DMS114 treated with DMSO at 0.1 percent for 48 hours (cell line): ENCODE measurements around the gene ZNF79.

Experiments
- DNase-seq: peaks from one replicate; lab custom pipeline; 2025; ENCODE audit not compliant: unreplicated experiment; lab: John Stamatoyannopoulos, UW

Gene ZNF79

DNA sequence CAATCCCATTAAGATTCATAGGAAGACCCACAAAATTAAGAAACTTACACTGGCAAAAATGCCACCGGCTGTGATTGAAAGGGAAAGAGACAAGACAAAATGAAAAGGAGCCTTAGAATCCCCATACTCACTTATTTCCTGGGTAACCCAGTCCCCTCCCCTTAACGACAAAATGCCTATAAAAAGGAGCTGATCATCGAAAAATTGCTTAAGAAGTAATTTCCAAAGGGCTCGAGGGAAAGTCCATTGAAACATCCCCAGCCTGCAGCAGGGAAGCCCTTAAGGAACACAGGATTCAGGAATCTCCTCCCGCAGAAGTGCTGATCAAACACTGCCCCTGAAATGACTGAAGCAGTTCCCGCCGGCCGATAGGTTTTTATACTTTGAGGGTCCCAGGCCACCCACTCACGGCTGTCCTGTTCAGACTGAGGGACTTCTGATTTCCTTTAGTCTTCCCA, 677 bp upstream of the ZNF79 start:
- DNase-seq, result no peak

DNA sequence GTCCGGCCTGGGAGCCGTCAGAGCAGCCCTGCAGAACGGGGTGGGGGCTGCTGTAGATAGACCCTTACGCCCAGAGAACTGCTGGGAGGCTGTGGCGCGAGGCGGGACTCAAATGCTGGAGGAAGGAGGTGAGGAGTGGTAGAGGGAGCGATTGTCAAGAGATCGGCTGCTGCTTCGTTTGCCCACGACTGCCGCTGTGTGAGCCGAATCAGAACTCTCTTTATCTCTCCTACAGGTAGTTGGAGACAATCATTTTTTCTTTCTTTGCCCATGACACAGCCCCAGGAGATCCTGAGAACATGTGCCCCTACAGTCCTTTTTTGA, 456 bp downstream of the ZNF79 start:
- DNase-seq, result no peak

DNA sequence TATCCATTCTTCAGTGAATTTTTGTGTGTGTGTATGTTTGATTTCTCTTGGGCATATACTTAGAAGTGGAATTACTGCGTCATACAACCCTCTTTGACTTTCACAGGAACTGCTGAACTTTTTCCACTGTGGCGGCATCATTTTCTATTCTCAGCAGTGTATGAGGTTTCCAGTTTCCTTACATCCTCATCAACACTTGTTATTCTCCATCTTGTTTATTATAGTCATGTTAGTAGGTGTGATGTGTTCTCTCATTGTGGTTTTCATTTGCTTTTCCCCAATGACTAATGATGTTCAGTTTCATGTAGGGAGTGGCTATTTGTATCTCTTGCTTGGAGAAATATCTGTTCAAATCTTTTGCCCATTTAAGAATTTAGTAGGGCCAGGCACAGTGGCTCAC, 2.6 kb downstream of the ZNF79 start:
- no peak for DNase-seq

DNA sequence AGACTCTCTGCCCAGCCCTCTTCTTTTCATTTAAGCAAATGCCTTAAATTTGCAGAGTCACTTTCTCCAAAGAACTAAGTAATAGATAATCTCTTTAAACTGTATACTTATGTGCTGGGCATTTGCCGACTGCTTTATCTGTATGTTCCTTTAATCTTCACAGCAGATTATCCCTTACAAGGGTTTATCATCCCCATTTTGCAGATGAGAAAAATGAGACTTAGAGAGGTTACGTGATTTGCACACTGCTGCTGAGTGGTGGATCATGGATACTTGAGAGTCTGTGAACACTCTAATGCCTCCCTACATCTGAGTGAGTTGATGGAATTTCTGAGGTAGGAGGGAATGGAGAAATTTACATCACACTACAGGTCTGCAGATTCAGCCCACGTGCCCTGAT, 4.2 kb downstream of the ZNF79 start:
- DNase-seq, result no peak

DNA sequence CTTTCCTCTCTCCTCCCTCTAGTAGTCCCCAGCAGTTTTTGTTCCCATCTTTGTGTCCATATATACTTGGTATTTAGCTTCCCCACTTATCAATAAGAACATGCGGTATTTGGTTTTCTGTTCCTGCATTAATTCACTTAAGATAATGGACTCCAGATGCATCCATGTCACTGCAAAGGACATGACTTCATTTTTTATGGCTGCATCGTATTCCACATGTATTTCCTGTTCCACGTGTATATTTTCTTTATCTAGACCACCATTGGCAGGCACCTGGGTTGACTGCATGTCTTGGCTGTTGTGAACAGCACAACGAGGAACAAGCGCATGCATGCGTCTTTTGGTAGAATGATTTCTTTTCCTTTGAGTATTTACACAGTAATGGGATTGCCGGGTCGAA, 6.2 kb downstream of the ZNF79 start:
- no peak for DNase-seq

DNA sequence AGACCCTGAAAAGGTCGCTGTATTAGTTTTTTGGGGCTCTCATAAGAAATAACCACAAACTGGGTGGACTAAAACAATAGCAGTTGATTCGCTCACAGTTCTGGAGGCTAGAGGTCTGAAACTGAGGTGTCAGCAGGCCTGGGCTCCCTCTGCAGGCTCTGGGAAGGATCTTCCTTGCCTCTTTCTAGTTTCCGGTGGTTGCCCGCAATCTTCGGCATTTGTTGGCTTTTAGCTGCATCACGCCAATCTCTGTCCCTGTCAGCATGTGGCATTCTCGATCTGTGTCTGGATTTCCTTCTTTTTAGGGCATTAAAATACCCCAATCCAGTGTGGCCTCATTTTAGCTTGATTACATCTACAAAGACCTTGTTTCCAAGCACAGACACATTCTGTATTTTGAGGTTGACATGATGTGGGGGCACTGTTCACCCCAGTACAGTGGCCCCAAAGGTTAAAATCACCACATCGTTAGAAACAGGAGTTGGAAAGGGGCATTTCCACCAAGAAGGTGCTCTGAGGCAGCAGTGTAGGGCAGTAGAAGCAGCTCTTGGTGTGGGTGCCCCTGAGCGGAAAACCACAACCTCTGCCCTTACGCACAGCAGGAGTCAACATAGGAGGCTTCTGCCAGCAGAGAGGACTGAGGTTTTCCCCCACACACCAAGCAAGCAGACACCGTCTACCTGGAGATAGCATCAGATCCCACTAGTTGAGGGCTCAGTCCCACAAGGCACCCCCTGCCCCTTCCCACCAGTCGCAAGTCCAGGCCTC, 13.5 kb downstream of the ZNF79 start:
- DNase-seq, result no peak

DNA sequence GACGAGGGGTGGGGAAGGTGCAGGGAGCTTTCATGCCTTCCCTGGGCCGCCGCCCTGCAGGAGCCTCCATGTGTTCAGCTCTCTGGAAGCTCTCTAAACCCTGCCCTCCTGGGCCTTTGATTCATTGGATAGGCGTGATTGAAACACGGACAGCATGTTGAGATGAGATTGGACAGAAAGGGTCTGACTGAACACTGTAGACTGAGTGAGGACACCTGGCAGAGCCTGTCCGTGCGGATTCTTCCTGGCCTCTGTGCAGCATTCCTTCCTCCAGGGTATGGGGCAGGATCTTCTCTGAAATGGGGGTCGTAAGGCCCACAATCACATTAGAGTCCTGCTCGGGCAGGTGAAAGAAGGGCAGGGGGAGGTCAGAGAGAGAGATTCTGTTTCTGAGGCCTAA, 14.2 kb downstream of the ZNF79 start:
- no peak for DNase-seq

DNA sequence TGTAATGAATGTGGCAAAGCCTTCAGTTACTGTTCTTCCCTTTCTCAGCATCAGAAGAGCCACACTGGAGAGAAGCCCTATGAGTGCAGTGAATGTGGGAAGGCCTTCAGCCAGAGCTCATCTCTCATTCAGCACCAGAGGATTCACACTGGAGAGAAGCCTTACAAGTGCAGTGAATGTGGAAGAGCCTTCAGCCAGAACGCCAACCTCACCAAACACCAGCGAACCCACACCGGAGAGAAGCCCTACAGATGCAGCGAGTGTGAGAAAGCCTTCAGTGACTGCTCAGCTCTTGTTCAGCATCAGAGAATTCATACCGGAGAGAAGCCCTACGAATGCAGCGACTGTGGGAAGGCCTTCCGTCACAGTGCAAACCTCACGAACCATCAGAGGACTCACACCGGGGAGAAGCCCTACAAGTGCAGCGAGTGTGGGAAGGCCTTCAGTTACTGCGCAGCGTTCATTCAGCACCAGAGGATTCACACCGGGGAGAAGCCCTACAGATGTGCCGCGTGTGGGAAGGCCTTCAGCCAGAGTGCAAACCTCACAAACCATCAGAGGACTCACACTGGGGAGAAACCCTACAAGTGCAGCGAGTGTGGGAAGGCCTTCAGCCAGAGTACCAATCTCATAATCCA, 20.2 kb downstream of the ZNF79 start:
- DNase-seq, result no peak

DNA sequence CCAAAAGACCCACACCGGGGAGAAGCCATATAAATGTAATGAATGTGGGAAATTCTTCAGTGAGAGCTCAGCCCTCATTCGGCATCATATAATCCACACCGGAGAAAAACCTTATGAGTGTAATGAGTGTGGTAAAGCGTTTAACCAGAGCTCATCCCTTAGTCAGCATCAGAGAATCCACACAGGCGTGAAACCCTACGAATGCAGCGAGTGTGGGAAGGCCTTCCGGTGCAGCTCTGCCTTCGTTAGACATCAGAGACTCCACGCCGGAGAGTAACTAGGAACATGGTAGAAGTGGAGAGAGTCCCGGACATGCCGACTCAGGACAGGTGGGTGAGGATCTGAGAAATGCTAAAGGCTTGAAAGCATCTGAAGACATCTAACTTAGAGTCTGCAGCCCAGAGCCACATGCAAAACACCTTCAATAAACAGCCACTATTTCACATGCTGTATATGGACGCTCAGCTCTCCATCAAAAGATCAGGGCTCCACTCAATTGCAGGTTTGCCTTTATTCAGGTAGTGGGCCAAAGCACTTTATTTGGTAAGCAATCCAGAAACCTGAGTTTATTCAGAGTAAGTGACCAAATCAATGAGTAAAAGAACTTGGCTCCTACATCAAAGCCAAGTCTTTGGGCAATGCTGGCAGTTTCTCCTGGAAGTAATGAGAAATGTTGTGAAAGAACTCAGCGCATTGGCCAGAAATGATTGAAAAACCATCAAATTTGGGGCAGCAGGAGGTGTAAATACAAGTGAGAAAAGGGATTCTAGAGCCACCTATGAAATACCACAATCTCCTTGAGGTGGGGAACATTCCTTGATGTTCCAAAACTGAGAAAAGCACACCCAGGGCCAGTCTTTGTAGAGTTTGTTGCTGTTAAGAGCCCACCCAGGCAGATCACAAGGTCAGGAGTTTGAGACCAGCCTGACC, 21.0 kb downstream of the ZNF79 start:
- no peak for DNase-seq

DNA sequence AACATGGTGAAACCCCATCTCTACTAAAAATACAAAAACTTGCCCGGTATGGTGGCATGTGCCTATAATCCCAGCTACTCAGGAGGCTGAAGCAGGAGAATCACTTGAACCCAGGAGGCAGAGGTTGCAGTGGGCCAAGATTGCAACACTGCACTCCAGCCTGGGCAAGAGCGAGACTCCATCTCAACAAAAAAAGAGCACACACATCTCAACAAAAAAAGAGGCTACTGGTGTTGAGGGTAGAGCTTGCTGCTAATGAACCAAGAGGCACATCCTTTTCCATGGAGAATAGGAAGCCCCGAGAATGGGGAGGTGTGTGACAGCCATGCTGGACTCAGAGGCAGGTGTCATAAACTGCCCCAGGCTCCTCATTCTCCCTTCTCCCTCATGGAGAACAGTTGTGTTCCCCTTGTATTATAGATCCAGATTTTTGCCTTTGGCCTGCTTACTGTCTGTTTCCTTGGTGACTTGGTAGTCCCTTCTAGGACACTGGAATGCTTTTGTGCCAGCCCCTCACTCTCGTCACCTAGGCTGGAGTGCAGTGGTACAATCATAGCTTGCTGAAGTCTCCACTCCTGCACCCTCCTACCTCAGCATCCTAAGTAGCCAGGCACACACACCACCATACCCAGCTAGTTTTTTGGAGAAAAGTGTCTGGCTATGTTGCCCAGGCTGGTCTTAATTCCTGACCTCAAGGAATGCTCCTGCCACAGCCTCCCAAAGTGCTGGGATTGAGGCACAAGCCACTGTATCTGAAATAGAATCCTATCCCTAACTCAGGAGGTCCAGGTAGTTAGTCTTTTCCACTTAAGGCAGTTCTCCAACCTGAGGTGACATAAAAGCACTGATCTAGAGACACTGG, 21.9 kb downstream of the ZNF79 start:
- DNase-seq, result no peak

DNA sequence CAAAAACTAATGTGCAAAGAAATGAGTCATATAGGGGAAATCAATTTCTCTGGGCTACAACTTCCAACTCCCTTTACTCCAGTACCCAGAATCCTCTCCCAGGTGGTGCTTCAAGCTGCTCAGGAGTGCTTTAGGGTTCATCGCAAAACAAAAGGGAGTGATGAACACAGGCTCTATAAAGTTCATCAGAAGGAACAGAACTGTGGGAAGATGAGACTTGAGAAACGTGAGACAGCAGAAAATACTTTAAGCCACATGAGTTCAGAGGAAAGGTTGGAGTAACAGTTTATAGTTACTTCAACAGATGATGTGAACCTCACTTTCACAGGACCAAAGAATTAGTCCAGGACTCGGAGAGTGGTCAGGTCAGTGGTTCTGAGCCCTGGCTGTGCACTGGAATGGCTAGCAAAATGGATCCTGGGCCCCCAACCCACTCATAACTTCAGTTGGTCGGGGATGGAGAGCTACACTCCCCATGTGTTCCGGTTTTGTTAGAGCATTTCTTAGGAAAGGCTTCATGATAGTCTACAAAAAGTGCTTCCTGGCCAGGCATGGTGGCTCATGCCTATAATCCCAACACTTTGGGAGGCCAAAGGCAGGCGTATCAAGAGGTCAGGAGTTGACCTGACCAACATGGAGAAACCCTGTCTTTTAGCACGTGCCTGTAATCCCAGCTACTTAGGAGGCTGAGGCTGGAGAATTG, 22.7 kb downstream of the ZNF79 start:
- DNase-seq, result no peak

DNA sequence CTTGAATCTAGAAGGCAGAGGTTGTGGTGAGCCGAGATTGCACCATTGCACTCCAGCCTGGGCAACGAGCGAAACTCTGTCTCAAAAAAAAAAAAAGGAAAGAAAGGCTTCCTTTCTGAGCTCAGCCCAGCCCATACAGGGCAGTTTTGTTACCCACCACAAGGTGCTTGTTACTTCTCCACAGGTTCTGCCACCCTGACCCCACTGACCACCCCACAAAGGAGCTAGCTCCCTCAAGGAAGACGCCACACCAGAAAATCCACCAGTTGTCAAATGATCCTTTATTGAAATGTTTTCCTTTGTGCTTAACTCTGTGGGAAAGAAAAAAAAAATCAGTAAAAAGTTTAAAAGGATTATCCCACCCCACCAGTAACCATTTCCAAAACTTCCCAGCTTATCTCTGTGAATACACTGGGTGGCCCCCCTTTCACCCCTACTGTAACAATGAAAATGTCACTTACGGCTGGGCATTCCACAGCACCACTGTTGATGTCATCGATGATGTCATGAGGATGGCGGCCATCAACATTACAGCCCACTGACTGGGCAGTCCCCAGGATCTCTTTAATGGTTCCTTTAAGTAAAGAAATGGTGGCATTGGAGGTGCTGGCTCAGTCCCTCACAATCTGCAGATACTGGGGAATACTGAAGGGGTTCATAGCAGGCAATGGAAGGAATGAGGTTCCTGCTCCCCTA, 23.4 kb downstream of the ZNF79 start:
- no peak for DNase-seq

DNA sequence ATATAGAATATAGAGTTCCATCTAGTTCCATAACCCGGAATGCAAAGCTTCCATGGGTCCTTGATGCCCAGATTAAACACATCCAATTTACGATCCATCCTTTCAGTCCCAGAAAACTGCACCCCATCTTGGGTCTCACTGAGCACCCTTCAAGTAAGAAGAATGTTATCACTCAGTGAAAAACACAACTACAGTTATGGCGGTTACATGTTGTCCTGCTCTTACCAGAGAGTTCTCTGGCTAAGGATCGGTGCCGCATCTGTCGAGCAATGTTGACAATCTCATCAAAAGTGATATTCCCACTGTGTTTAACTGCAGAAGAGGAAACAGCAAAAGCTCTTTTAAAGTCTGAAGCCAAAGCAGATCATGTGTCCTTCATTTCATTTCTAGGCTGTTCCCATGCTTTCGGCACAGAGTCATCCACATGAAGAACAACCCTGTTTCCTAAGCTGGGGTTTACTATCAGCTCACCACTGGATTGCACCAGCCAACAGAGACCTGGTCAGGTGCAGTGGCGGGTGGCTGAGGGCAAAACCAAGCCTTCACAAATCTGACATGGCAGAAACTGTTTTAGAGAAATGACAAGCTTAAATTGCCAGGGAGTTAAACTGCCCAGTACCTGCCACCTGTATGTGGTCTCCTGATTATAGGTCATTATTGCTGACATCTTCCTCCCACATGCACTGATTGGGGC, 24.1 kb downstream of the ZNF79 start:
- DNase-seq, result no peak

DNA sequence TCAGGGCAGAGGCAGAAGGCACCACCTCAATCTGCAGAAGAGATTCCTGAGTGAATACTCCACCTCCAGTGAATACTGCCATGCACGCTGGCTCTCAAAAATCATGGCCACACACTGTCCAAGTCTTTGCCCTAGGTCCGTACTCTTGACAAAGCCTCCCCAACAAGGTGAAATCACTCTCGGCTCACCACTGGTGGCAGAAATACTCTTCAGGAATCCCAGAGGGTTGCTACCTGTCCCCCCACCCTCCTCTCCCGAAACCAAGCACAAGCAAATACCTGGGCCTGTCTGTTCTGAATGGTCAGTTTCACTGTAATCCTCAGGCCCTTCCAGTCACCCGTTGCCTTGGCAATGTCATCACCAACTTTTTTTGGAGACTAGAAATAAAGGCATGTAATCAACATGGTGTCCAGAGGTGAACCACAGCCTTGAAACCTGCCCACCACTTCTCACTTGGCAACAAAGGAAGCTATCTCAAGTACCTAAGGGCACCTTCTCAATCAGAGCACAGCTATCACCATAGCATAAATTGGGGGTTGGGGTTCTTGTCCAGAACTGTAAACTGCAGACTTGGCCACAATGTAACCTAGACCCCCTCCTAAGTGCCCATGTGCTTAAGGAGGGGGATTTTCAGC, 25.3 kb downstream of the ZNF79 start:
- no peak for DNase-seq

DNA sequence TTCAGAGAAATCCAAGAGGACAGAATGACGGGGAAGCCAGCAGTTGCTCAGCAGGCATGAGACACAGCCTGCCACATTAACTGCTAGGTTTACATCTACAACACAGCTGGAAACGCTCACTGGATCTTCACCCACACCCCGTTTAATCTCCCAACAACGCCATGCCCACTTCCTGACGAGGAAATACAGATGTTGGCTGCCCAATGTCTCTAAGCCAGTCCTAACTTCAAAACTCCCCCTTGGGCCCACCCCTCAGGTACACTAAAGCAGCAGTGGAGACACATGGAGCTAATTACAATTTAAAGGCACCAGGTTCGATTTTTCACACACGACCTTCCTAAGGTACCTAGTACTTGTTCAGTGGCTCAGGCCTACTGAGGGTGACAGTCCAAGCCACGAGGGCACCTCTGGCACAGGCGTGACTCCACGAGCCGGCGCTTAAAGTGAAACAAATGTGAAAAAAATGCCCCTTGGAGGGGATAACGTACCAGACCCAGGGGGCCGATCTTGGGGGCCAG, 26.1 kb downstream of the ZNF79 start:
- no peak for DNase-seq

DNA sequence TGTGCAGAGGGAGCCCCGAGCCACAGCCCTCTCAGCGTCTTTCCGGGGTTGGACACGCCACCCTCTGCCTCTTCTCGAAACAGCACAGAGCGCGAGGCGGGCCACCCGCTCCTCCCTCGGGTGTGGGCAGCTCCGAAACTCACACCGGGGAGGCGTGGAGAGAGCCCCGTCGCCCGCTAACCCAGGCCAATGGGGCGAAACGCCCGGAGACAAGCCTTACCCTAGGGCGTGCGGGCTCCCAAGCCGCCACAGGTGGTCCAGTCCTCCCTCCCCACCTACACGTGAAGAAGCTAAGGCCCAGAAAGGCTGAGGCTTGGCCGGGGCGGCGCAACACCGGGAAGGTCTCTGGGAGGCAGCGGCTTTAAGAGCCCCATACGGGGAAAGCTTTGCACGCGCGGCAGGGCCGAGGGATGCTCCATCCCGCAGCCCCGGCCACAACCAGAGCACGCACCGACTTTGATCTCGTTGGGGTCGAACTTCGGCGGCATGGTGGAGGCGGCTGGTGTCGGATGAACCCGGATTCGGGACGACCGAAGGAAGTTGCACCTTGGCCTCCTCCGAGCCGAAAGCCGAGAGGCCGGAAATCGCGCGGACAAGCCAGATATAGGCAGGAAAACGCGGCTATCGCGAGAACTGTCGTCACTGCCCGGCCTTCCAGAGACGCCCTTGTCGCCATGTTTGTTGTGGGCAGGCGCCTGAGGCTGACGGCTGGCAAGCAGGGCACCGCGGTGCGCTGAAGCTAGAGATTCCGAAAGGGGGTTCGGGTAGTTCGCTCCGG, 26.8 kb downstream of the ZNF79 start, which contains the start of the genes LRSAM1 and RPL12:
Gene LRSAM1, plus strand, starts transcription at position 681 of the 778 bp plus-strand sequence. CDS start 3,018 bp downstream, outside the sequence.
Gene RPL12, minus strand, starts transcription at position 577 of the 778 bp plus-strand sequence. Its CDS starts 89 bp downstream, at position 488.
- DNase-seq, result peak; percentile 78

DNA sequence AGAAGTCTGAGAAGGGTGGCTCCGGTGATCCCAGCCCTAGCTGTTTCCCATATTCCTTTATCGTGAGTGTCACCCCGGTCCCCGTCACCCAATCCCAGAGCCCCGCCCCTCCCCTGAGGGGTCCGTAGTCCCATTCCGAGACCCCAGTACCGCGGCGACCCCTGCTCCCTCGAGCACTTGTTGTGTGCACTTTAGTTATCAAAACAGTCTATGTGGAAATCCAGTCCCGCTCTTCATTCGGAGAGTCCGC, 27.4 kb downstream of the ZNF79 start:
- DNase-seq, result peak; percentile 37
